WTC11 (cell line): ENCODE measurements around the gene KDSR.

ENCODE experiments used
- AFF4 ChIP-seq: sonication (generic); formaldehyde crosslinking; IDR thresholded peaks from 2 replicates; pipeline ENCODE4 v1.8.1; 2023; ENCODE audit warnings: mild to moderate bottlenecking, missing genetic modification reagents, borderline replicate concordance
- ATF1 ChIP-seq: sonication (generic); formaldehyde crosslinking; IDR thresholded peaks from 2 replicates; pipeline ENCODE4 v1.8.1; 2023; ENCODE audit warnings: mild to moderate bottlenecking, moderate library complexity, missing genetic modification reagents
- CREB1 ChIP-seq: sonication (generic); formaldehyde crosslinking; IDR thresholded peaks from 2 replicates; pipeline ENCODE4 v1.8.0; 2023; ENCODE audit warnings: mild to moderate bottlenecking, missing genetic modification reagents
- CREM ChIP-seq: sonication (generic); formaldehyde crosslinking; IDR thresholded peaks from 2 replicates; pipeline ENCODE4 v1.8.1; 2022; ENCODE audit warnings: mild to moderate bottlenecking, missing genetic modification reagents, moderate library complexity
- CTCF ChIP-seq: fragments of 200-600 bp; IDR thresholded peaks from 2 replicates; pipeline ENCODE4 v1.8.0; 2022; ENCODE audit warnings: antibody characterized with exemption
- E2F1 ChIP-seq: sonication (generic); formaldehyde crosslinking; IDR thresholded peaks from 2 replicates; pipeline ENCODE4 v1.8.0; 2022; ENCODE audit warnings: mild to moderate bottlenecking, missing genetic modification reagents
- ETV6 ChIP-seq: sonication (generic); formaldehyde crosslinking; IDR thresholded peaks from 2 replicates; pipeline ENCODE4 v1.8.1; 2022; ENCODE audit warnings: mild to moderate bottlenecking, missing genetic modification reagents
- FOXP1 ChIP-seq: sonication (generic); formaldehyde crosslinking; IDR thresholded peaks from 2 replicates; pipeline ENCODE4 v1.8.0; 2022; ENCODE audit warnings: missing genetic modification reagents, mild to moderate bottlenecking, moderate library complexity, borderline replicate concordance
- IRF1 ChIP-seq: sonication (generic); formaldehyde crosslinking; IDR thresholded peaks from 2 replicates; pipeline ENCODE4 v1.8.0; 2023; ENCODE audit warnings: missing genetic modification reagents
- JUN ChIP-seq: sonication (generic); formaldehyde crosslinking; IDR thresholded peaks from 2 replicates; pipeline ENCODE4 v1.8.0; 2023; ENCODE audit warnings: mild to moderate bottlenecking, missing genetic modification reagents
- NR1H2 ChIP-seq: sonication (generic); formaldehyde crosslinking; IDR thresholded peaks from 2 replicates; pipeline ENCODE4 v1.9.0; 2021; ENCODE audit warnings: mild to moderate bottlenecking, moderate library complexity, missing genetic modification reagents
- TP53 ChIP-seq: sonication (generic); formaldehyde crosslinking; IDR thresholded peaks from 2 replicates; pipeline ENCODE4 v1.8.1; 2023; ENCODE audit warnings: mild to moderate bottlenecking, missing genetic modification reagents

GRCh38 chr18:63402246-63403162 is 35.5 kb upstream of the KDSR start:
- TF ChIP-seq JUN (CRISPR knock-in tag) (no peak), ATF1 (CRISPR knock-in tag) (no peak), CTCF (no peak), ETV6 (no peak), TP53 (CRISPR knock-in tag) (no peak), CREM (no peak), AFF4 (CRISPR knock-in tag) (no peak), IRF1 (CRISPR knock-in tag) (no peak), E2F1 (no peak), CREB1 (no peak), FOXP1 (no peak), NR1H2 (CRISPR knock-in tag) (no peak)
